ENCODE results near the gene PROS1. TPM values are rescaled to one million over a fixed set of nuclear protein-coding genes. Genes with fewer than 3 reads are reported as not detected.
A peak's percentile ranks its signal among the peaks of the same experiment; 100 is the strongest.

The PROS1 gene
- total RNA-seq, result 4.3 and 10.0 TPM in 2 replicates

- peak within 1 kb of the TSS; percentile 68 for H3K4me3 ChIP-seq (ENCODE audit: low read depth, low read length)
- no peak for DNase-seq (ENCODE audit: low read depth)
- no peak for TF ChIP-seq CTCF (conservative IDR thresholded peaks at IDR 0.05; ENCODE audit: low read depth, low read length)
Observed at GRCh38 chr3:93973131-93974126, at the start of gene PROS1. TSS of gene PROS1 (minus strand) at chr3:93973896. CDS start at chr3:93973749, 147 bp downstream.

DNA sequence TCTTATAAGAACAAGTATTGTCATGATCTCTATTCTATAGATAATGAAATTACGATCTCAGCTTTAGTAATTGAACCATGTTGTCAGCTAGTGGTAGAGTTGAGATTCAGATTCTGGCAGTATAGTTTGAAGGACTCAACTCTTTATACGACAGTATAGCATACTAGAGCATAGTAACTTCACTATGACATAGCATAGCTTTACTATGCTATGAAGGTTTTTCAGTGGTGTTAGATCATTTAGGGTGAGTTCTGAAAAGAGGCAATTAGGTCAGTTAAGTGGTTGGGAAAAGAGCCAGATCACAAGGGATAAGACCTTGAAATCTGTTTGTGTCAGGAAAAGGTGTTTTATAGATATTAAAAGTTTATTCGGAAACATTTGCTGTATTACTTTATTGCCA, 46.6 kb upstream of the PROS1 start:
- no peak for DNase-seq (ENCODE audit: low read depth)
- no peak overlapping the region for H3K4me3 ChIP-seq (ENCODE audit: low read depth, low read length)
- no peak for TF ChIP-seq CTCF (conservative IDR thresholded peaks at IDR 0.05; ENCODE audit: low read depth, low read length)

GRCh38 chr3:94019659-94020058, 46.0 kb upstream of the PROS1 start:
- no peak for DNase-seq (ENCODE audit: low read depth)

DNA sequence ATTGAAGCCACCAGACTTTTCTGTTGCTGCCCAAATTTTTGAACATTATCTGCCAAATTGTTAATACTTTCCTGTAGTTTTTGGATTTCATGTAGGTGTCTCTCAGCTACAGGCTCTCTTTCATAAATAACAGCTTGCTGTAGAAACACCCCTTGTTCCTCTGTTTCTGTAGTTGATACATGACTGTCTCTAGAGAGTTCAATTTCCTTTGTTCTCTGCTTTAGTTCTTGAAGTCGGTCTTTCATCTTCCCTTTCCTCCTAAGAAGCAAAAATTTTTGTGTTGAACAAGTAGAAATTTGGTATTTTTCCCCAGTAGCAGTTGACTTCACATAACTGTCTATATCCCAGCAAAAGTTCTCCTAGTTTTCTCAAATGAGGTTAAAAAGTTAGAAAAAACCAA, 41.3 kb upstream of the PROS1 start:
- no peak for TF ChIP-seq CTCF (conservative IDR thresholded peaks at IDR 0.05; ENCODE audit: low read depth, low read length)
- no peak overlapping the region for H3K4me3 ChIP-seq (ENCODE audit: low read depth, low read length)
- DNase-seq (ENCODE audit: low read depth), result no peak

More at GRCh38 chr3:94019659-94020058, 46.0 kb upstream of the PROS1 start:
- no peak for TF ChIP-seq CTCF (conservative IDR thresholded peaks at IDR 0.05; ENCODE audit: low read depth, low read length)
- H3K4me3 ChIP-seq (ENCODE audit: low read depth, low read length), result no peak overlapping the region

DNA sequence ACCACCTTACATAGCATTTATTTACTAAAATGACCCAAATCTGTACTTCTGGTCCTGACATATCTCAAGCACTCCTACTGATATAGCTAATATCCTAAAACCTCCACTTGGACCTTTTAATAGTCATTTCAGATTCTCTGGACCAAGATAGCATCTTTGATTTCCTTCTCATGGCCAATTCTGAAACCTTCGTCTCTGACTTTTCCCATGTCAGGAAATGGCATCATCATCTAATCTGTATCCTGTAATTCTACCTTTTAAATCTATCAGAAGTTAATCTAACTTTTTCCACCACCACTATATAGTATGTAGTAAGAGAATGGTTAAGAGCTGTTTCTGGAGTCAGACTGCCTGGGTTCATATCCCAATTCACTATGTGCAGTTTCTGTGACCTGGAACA, 38.5 kb upstream of the PROS1 start:
- no peak for TF ChIP-seq CTCF (conservative IDR thresholded peaks at IDR 0.05; ENCODE audit: low read depth, low read length)
- no peak for DNase-seq (ENCODE audit: low read depth)
- no peak overlapping the region for H3K4me3 ChIP-seq (ENCODE audit: low read depth, low read length)

- no peak for DNase-seq (ENCODE audit: low read depth)
- no peak for TF ChIP-seq CTCF (conservative IDR thresholded peaks at IDR 0.05; ENCODE audit: low read depth, low read length)
Observed at GRCh38 chr3:94011233-94011711, 37.6 kb upstream of the PROS1 start.

More at GRCh38 chr3:94011233-94011711, 37.6 kb upstream of the PROS1 start:
- H3K4me3 ChIP-seq (ENCODE audit: low read depth, low read length), result no peak overlapping the region
